GM12878 (cell line): Measurements from ENCODE around the gene ZNF418. TPM values are rescaled to one million over a fixed set of nuclear protein-coding genes. Genes with fewer than 3 reads are reported as not detected.

ENCODE experiments used
- ATAC-seq: fragments of 200-7000 bp; cut with Tn5 transposase; 3 replicates; pipeline ENCODE4 v1.9.1; 2020; ENCODE audit warnings: mild to moderate bottlenecking, moderate library complexity
- BruUV-seq: library from RNA; stranded (reverse); fragments of 400-500 nt; replicated peaks from 2 replicates; lab custom pipeline; 2021; lab: Mats Ljungman, UMichigan
- CTCF ChIA-PET: fragments of 300-600 bp; sonication (Branson Sonifier 250); formaldehyde crosslinking; extraction: SDS; loops from one replicate; lab custom pipeline; 2021; ENCODE audit warnings: inconsistent platforms; lab: Yijun Ruan, JAX
- POLR2A ChIA-PET: fragments of 350-600 bp; formaldehyde crosslinking; extraction: SDS; loops from one replicate; lab custom pipeline; 2021; ENCODE audit warnings: inconsistent platforms; lab: Charles Lee
- RAD21 ChIA-PET: fragments of 300-600 bp; sonication (Branson Sonifier 250); formaldehyde crosslinking; loops from one replicate; lab custom pipeline; 2023; ENCODE audit warnings: antibody characterized with exemption; ENCODE audit not compliant: unreplicated experiment; lab: Charles Lee
- SMC1A ChIA-PET: fragments of 300-600 bp; sonication (Branson Sonifier 250); formaldehyde crosslinking; loops from one replicate; lab custom pipeline; 2023; ENCODE audit not compliant: unreplicated experiment, uncharacterized antibody; lab: Charles Lee
- DNase-seq: peaks from one replicate; pipeline ENCODE4 v3.0.0-alpha.2; 2011; ENCODE audit warnings: low read depth, low spot score
- FAIRE-seq: peaks from 3 replicates; lab custom pipeline; 2011; peaks lifted over from hg19 to GRCh38; lab: Jason Lieb, UNC
- H2AFZ ChIP-seq: 2 replicates; pipeline ENCODE4 v1.6.0; 2011; ENCODE audit warnings: low read depth, low read length, control low read depth; ENCODE audit not compliant: control insufficient read depth
- H3K27ac ChIP-seq: 2 replicates; pipeline ENCODE4 v1.5.1; 2011; ENCODE audit warnings: control low read depth; ENCODE audit not compliant: control insufficient read depth, insufficient read depth
- H3K27me3 ChIP-seq, 2 experiments: replicated peaks in 1 of 2; 2 replicates each; pipeline versions ENCODE4 v1.6.0 to v1.6.1; 2011; ENCODE audit warnings: low read length in 1 of 2; ENCODE audit not compliant: control insufficient read depth in 2 of 2, insufficient read depth in 2 of 2
- H3K36me3 ChIP-seq, 2 experiments: 2 replicates each; pipeline ENCODE4 v1.5.1; 2011; ENCODE audit warnings: low read length in 1 of 2; ENCODE audit not compliant: control insufficient read depth in 2 of 2, insufficient read depth in 2 of 2
- H3K4me1 ChIP-seq: 2 replicates; pipeline ENCODE4 v1.6.1; 2011; ENCODE audit warnings: mild to moderate bottlenecking, low read length, moderate library complexity, mixed read lengths; ENCODE audit not compliant: control insufficient read depth, insufficient read depth
- H3K4me2 ChIP-seq: 2 replicates; pipeline ENCODE4 v1.6.0; 2011; ENCODE audit warnings: control low read depth; ENCODE audit not compliant: control insufficient read depth, insufficient read depth
- H3K4me3 ChIP-seq: fragments of 200-600 bp; sonication (generic); 2 replicates; pipeline ENCODE4 v1.5.1; 2016
- H3K79me2 ChIP-seq: 2 replicates; pipeline ENCODE4 v1.6.0; 2011; ENCODE audit warnings: low read length; ENCODE audit not compliant: control insufficient read depth, insufficient read depth
- H3K9ac ChIP-seq: 2 replicates; pipeline ENCODE4 v1.8.0; 2011; ENCODE audit warnings: low read length, control low read depth, mixed read lengths; ENCODE audit not compliant: control insufficient read depth, insufficient read depth
- H3K9me3 ChIP-seq: replicated peaks from 3 replicates; pipeline ENCODE4 v1.5.1; 2011; ENCODE audit warnings: mild to moderate bottlenecking, low read length; ENCODE audit not compliant: control insufficient read depth, insufficient read depth
- H4K20me1 ChIP-seq: 2 replicates; pipeline ENCODE4 v1.6.0; 2011; ENCODE audit not compliant: control insufficient read depth, insufficient read depth
- CBFB ChIP-seq: IDR thresholded peaks from 2 replicates; pipeline ENCODE4 v1.6.1; 2016; ENCODE audit warnings: antibody characterized with exemption, low read depth
- CHD4 ChIP-seq: fragments of 200-600 bp; sonication (generic); IDR thresholded peaks from 2 replicates; pipeline ENCODE4 v1.6.1; 2016; ENCODE audit warnings: mild to moderate bottlenecking
- EGR1 ChIP-seq, 2 experiments: IDR thresholded peaks; 1 replicate in 1 of 2; 2 replicates in 1 of 2; pipeline ENCODE4 v1.6.1; 2011 to 2012; ENCODE audit warnings: low read depth in 2 of 2, low read length in 2 of 2, borderline replicate concordance in 1 of 2, mild to moderate bottlenecking in 1 of 2, moderate library complexity in 1 of 2
- EZH2 ChIP-seq: IDR thresholded peaks from 2 replicates; pipeline ENCODE4 v1.6.1; 2012; ENCODE audit warnings: low read depth, mild to moderate bottlenecking, control low read depth, inconsistent platforms, low read length, borderline replicate concordance; ENCODE audit not compliant: control insufficient read depth
- GATAD2B ChIP-seq: fragments of 450-650 bp; conservative IDR thresholded peaks from 2 replicates; pipeline ENCODE4 v1.6.1; 2017; ENCODE audit warnings: low read depth, mild to moderate bottlenecking, moderate library complexity
- IKZF1 ChIP-seq: fragments of 450-650 bp; conservative IDR thresholded peaks from 2 replicates; pipeline ENCODE4 v1.6.1; 2017; ENCODE audit warnings: antibody characterized with exemption, mild to moderate bottlenecking
- MTA3 ChIP-seq: IDR thresholded peaks from 2 replicates; pipeline ENCODE4 v1.6.1; 2012; ENCODE audit warnings: low read length, inconsistent platforms, borderline replicate concordance
- NBN ChIP-seq: fragments of 450-650 bp; IDR thresholded peaks from 2 replicates; pipeline ENCODE4 v1.6.1; 2016
- NFYB ChIP-seq: IDR thresholded peaks from 2 replicates; pipeline ENCODE4 v1.6.1; 2011; ENCODE audit warnings: low read depth, mild to moderate bottlenecking, low read length, improper control_type of control experiment, moderate library complexity; ENCODE audit not compliant: insufficient read depth
- POLR2AphosphoS5 ChIP-seq: IDR thresholded peaks from 2 replicates; pipeline ENCODE4 v1.6.1; 2011; ENCODE audit warnings: mild to moderate bottlenecking, low read length, inconsistent platforms
- RCOR1 ChIP-seq: conservative IDR thresholded peaks from 2 replicates; pipeline ENCODE4 v1.6.1; 2012; ENCODE audit warnings: low read depth, low read length, improper control_type of control experiment
- SIN3A ChIP-seq: IDR thresholded peaks from 2 replicates; pipeline ENCODE4 v1.6.1; 2012; ENCODE audit warnings: low read depth, low read length, improper control_type of control experiment
- WRNIP1 ChIP-seq: IDR thresholded peaks from 2 replicates; pipeline ENCODE4 v1.6.1; 2011; ENCODE audit warnings: low read depth, low read length, improper control_type of control experiment, borderline replicate concordance
- in situ Hi-C: fragments of 300-500 bp; cut with MboI; formaldehyde crosslinking; loops from 9 replicates; pipeline ENCODE4 v1.14.3; 2018; ENCODE audit warnings: mixed read lengths
- intact Hi-C: fragments of 100-400 bp; cut with micrococcal nuclease; formaldehyde crosslinking; loops from one replicate; pipeline ENCODE4 v1.14.2; 2022; ENCODE audit not compliant: unreplicated experiment
- polyA plus RNA-seq, 11 experiments: library from polyadenylated mRNA; depleted of rRNA in 4 of 11; unstranded in 6 of 11; stranded (reverse) in 5 of 11; fragments of >200 nt; fragmentation: Nextera tagmentation in 4 of 11; fragmentation: Illumina TruSeq in 1 of 11; extraction: Ambion mirVana in 4 of 11; extraction: Trizol in 1 of 11; gene quantifications; 1 replicate in 1 of 11; 2 replicates in 10 of 11; pipeline versions ENCODE4 v1.2.1 to v1.2.3, GENCODE V29; 2011 to 2016; ENCODE audit warnings: inconsistent platforms in 2 of 11, missing spikeins in 2 of 11, low read depth in 1 of 11
- total RNA-seq, 4 experiments: library from RNA; depleted of rRNA in 3 of 4; stranded (reverse); fragments of >200 nt in 3 of 4; fragmentation: Illumina TruSeq in 1 of 4; extraction: Trizol in 1 of 4; gene quantifications; 2 replicates each; pipeline versions ENCODE4 v1.2.1 to v1.2.3, GENCODE V29; 2013 to 2021
- TF ChIP-seq, protein P1 (sequence below): fragments of 450-650 bp; conservative IDR thresholded peaks from 2 replicates; pipeline ENCODE4 v1.6.1; 2017; ENCODE audit warnings: mild to moderate bottlenecking, moderate library complexity
- TF ChIP-seq, protein P2 (sequence below): fragments of 450-650 bp; formaldehyde crosslinking; IDR thresholded peaks from 2 replicates; pipeline ENCODE4 v1.5.0; 2022; ENCODE audit warnings: mild to moderate bottlenecking, missing genetic modification characterization

ZNF418 gene
- total and polyA plus RNA-seq, 10 of the 15 experiments (the other 5 are each of a cell fraction or from before 2014, with no cell fraction given): 0.20 to 1.3 (median 0.59) TPM; not detected in 1

DNA sequence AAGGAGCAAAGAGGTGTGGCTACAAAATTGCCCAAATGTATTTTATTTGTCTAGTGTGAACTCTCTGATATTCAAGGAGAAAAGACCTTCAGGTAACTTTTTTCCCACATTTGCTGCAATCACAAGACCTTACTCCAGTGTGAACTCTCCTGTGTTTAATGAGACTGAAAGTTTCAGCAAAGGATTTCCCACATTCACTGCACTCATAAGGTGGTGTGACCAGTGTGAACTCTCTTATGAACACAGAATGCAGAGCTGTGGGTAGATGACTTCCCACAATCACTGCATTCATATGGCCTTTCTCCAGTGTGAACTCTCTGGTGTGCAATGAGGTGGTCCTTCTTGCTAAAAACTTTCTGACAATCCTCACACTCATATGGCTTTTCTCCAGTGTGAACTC lies 62.8 kb downstream of the ZNF418 start:
- no TSS peak for BruUV-seq
- Histone ChIP-seq H3K79me2 (no peaks in the 10 kb centered on the region; the same call in 1 of the 2 replicates), H3K27ac (no peak overlapping the region), H3K27me3 (no peaks in the 10 kb centered on the region), H3K36me3 (peaks cover 12 to 23% of the 10 kb centered on the region in 2 experiments), H4K20me1 (no peaks in the 10 kb centered on the region), H2AFZ (no peak overlapping the region), H3K9me3 (peaks cover 54% of the 10 kb centered on the region), H3K4me2 (no peak overlapping the region), H3K9ac (no peak overlapping the region), H3K4me3 (no peak overlapping the region), H3K4me1 (no peaks in the 10 kb centered on the region)
- intact Hi-C loops (no loop called here), in situ Hi-C loops (no loop called here)
- ATAC-seq (no peak), DNase-seq (no peak), FAIRE-seq (no peak)
- no peak for TF ChIP-seq IKZF1
- TF ChIP-seq, protein P1, sequence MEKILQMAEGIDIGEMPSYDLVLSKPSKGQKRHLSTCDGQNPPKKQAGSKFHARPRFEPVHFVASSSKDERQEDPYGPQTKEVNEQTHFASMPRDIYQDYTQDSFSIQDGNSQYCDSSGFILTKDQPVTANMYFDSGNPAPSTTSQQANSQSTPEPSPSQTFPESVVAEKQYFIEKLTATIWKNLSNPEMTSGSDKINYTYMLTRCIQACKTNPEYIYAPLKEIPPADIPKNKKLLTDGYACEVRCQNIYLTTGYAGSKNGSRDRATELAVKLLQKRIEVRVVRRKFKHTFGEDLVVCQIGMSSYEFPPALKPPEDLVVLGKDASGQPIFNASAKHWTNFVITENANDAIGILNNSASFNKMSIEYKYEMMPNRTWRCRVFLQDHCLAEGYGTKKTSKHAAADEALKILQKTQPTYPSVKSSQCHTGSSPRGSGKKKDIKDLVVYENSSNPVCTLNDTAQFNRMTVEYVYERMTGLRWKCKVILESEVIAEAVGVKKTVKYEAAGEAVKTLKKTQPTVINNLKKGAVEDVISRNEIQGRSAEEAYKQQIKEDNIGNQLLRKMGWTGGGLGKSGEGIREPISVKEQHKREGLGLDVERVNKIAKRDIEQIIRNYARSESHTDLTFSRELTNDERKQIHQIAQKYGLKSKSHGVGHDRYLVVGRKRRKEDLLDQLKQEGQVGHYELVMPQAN: no peak
- TF ChIP-seq GATAD2B: no peak
- TF ChIP-seq CHD4: no peak
- TF ChIP-seq CBFB: no peak
- no peak for TF ChIP-seq NFYB
- no peak for TF ChIP-seq RCOR1
- no peak for TF ChIP-seq SIN3A
- TF ChIP-seq EZH2: no peak
- TF ChIP-seq EGR1 (IDR thresholded peaks at IDR 0.05; ENCODE audit: borderline replicate concordance in 1 of 2, low read depth in 2 of 2, low read length in 2 of 2): no peak
- TF ChIP-seq WRNIP1: no peak
- TF ChIP-seq NBN: no peak
- TF ChIP-seq MTA3: no peak
- TF ChIP-seq, protein P2, sequence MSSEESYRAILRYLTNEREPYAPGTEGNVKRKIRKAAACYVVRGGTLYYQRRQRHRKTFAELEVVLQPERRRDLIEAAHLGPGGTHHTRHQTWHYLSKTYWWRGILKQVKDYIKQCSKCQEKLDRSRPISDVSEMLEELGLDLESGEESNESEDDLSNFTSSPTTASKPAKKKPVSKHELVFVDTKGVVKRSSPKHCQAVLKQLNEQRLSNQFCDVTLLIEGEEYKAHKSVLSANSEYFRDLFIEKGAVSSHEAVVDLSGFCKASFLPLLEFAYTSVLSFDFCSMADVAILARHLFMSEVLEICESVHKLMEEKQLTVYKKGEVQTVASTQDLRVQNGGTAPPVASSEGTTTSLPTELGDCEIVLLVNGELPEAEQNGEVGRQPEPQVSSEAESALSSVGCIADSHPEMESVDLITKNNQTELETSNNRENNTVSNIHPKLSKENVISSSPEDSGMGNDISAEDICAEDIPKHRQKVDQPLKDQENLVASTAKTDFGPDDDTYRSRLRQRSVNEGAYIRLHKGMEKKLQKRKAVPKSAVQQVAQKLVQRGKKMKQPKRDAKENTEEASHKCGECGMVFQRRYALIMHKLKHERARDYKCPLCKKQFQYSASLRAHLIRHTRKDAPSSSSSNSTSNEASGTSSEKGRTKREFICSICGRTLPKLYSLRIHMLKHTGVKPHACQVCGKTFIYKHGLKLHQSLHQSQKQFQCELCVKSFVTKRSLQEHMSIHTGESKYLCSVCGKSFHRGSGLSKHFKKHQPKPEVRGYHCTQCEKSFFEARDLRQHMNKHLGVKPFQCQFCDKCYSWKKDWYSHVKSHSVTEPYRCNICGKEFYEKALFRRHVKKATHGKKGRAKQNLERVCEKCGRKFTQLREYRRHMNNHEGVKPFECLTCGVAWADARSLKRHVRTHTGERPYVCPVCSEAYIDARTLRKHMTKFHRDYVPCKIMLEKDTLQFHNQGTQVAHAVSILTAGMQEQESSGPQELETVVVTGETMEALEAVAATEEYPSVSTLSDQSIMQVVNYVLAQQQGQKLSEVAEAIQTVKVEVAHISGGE: no peak
- TF ChIP-seq POLR2AphosphoS5: no peak; the same call in 1 of the 2 replicates
- ChIA-PET RAD21 (no interaction called here), POLR2A (no interaction called here), SMC1A (no interaction called here), CTCF (no interaction called here)
